Measurements from ENCODE around the gene RUVBL2. TPM values are rescaled to one million over a fixed set of nuclear protein-coding genes. Genes with fewer than 3 reads are reported as not detected.

Gene RUVBL2
- total and polyA plus RNA-seq, 2 of the 4 experiments (the other 2 are of a cell fraction): 196 to 391 TPM

DNA sequence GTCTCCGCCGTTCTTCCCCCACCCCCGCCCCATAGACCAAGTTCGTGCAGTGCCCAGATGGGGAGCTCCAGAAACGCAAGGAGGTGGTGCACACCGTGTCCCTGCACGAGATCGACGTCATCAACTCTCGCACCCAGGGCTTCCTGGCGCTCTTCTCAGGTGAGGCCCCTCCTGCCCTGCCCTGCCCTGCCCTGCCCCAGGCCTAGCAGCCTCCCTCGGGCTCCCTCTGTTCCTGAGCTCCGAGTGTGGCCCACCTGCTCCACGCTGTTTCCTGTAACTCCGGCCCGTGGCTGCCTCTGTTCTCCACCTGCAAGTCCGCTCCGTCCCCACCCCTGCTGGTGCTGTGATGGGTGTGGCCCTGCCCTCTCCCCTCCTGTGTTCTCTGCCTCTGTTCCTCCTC, 16.8 kb downstream of the RUVBL2 start:
- Histone ChIP-seq H3K9ac (ENCODE audit: low read depth, low read length) (no peak overlapping the region), H2AK9ac (replicated peaks; ENCODE audit: low read depth, low read length, poor library complexity) (peak overlapping the region; percentile 55), H3K56ac (ENCODE audit: extremely low read depth, insufficient read depth, low read length) (no peak overlapping the region), H3K4me1 (ENCODE audit: control insufficient read depth, insufficient read depth, low read length) (no peaks in the 10 kb centered on the region), H3K4me2 (ENCODE audit: low read depth, low read length) (no peak overlapping the region), H3K14ac (replicated peaks; ENCODE audit: low read depth, low read length) (no peak overlapping the region), H2BK5ac (ENCODE audit: low read depth, low read length, poor library complexity, severe bottlenecking) (no peak overlapping the region), H4K8ac (ENCODE audit: low read depth in 2 of 2, low read length in 2 of 2) (no peak overlapping the region), H2BK20ac (ENCODE audit: low read depth, low read length) (no peak overlapping the region), H4K5ac (ENCODE audit: low read depth, low read length) (no peak overlapping the region), H2AK5ac (ENCODE audit: low read depth, low read length) (no peak overlapping the region), H3K79me1 (ENCODE audit: low read depth in 1 of 2, low read length in 2 of 2) (peaks cover 0 to 3% of the 10 kb centered on the region in 2 experiments; a peak in 1 of 4 replicates), H3K4me3 (ENCODE audit: insufficient read depth, low read depth, low read length) (no peak overlapping the region), H3K27ac (ENCODE audit: insufficient read depth, low read length) (no peak overlapping the region), H2BK15ac (ENCODE audit: low read depth, low read length) (no peak overlapping the region), H2BK120ac (ENCODE audit: low read depth, low read length) (no peak overlapping the region), H3K4ac (ENCODE audit: low read depth, low read length) (no peak overlapping the region), H3K23ac (ENCODE audit: low read depth, low read length) (no peak overlapping the region), H3K9me1 (ENCODE audit: insufficient read depth, low read length) (peaks cover 2% of the 10 kb centered on the region; the same call in 1 of the 2 replicates), H4K91ac (ENCODE audit: insufficient read depth, low read depth, low read length) (no peak overlapping the region), H3K18ac (ENCODE audit: low read depth, low read length) (no peak overlapping the region), H3K36me3 (ENCODE audit: control insufficient read depth, insufficient read depth, low read length) (peaks cover 66% of the 10 kb centered on the region), H3K9me3 (ENCODE audit: control insufficient read depth, insufficient read depth, low read length) (no peaks in the 10 kb centered on the region), H2AFZ (replicated peaks; ENCODE audit: low read length, poor library complexity) (no peak overlapping the region), H4K20me1 (ENCODE audit: insufficient read depth, low read length) (no peaks in the 10 kb centered on the region; the same call in 1 of the 2 replicates), H3K27me3 (ENCODE audit: control insufficient read depth, insufficient read depth, low read length) (no peaks in the 10 kb centered on the region)
- BruUV-seq (replicated peaks): no TSS peak
- CTCF ChIA-PET: no interaction called here
- intact Hi-C loops (cut with micrococcal nuclease) (no loop called here), in situ Hi-C loops (cut with MboI; ENCODE audit: low sequenced_read_pairs) (no loop called here), dilution Hi-C loops (cut with HindIII; ENCODE audit: low sequenced_read_pairs, unreplicated experiment) (no loop called here)
- ATAC-seq (ENCODE audit: low read depth) (no peak), DNase-seq (no peak)
- POLR2A ChIA-PET (ENCODE audit: unreplicated experiment): no interaction called here
- TF ChIP-seq CHD1 (IDR thresholded peaks at IDR 0.05; ENCODE audit: low read depth, low read length): no peak
- no peak for TF ChIP-seq RFX5 (IDR thresholded peaks at IDR 0.05; ENCODE audit: low read depth, low read length)
- no peak for TF ChIP-seq BHLHE40 (IDR thresholded peaks at IDR 0.05; ENCODE audit: low read depth, low read length)
- 92% methylated on average over 8 of the region's 18 CpGs; no CpG with 5 or more reads in 1 of the 2 experiments for WGBS, 2 experiments (ENCODE audit: extremely low coverage in 2 of 2, insufficient read length in 1 of 2)

Data from IMR-90 (cell line).